KOPT-K1 (cell line): ENCODE measurements around the gene DNAJC6.

Source experiments
- H3K27ac ChIP-seq: fragments of 200-600 bp; sonication (generic); 2 replicates; pipeline ENCODE4 v1.5.1; 2016; ENCODE audit warnings: antibody characterized with exemption, mild to moderate bottlenecking, low read depth, low read length; ENCODE audit not compliant: poor library complexity, severe bottlenecking
- H3K36me3 ChIP-seq: fragments of 200-600 bp; sonication (generic); 2 replicates; pipeline ENCODE4 v1.5.1; 2017; ENCODE audit warnings: antibody characterized with exemption, mild to moderate bottlenecking, low read length, moderate library complexity; ENCODE audit not compliant: insufficient read depth
- H3K9me3 ChIP-seq: fragments of 200-600 bp; sonication (generic); 2 replicates; pipeline ENCODE4 v1.5.1; 2017; ENCODE audit warnings: antibody characterized with exemption, low read length, mild to moderate bottlenecking; ENCODE audit not compliant: insufficient read depth, poor library complexity, severe bottlenecking

The DNAJC6 gene

GRCh38 chr1:65419681-65420589 is 110.6 kb downstream of the DNAJC6 start:
- H3K27ac ChIP-seq: peak overlapping the region; percentile 68
- no peaks in the 10 kb centered on the region for H3K9me3 ChIP-seq
- H3K36me3 ChIP-seq: no peaks in the 10 kb centered on the region

GRCh38 chr1:65420590-65421350 is 111.4 kb downstream of the DNAJC6 start, which contains the start of the genes LEPR and LEPROT:
Gene LEPR, plus strand, starts transcription at chr1:65420668. Its CDS starts 144,898 bp downstream, at chr1:65565566.
Gene LEPROT, plus strand, starts transcription at chr1:65420668. Its CDS starts 57 bp downstream, at chr1:65420725.
- Histone ChIP-seq H3K27ac (peak within 1 kb of the TSS; percentile 68), H3K9me3 (no peaks in the 10 kb centered on the region), H3K36me3 (peaks cover 5% of the 10 kb centered on the region)

GRCh38 chr1:65421351-65422025 is 112.1 kb downstream of the DNAJC6 start:
- Histone ChIP-seq H3K27ac (peak overlapping the region; percentile 68), H3K36me3 (peaks cover 12% of the 10 kb centered on the region), H3K9me3 (no peaks in the 10 kb centered on the region)

- Histone ChIP-seq H3K27ac (no peak overlapping the region), H3K9me3 (no peaks in the 10 kb centered on the region), H3K36me3 (peaks cover 18% of the 10 kb centered on the region)
Observed at GRCh38 chr1:65422241-65423203, 113.2 kb downstream of the DNAJC6 start.

GRCh38 chr1:65423884-65424572 is 114.7 kb downstream of the DNAJC6 start:
- peaks cover 23% of the 10 kb centered on the region for H3K36me3 ChIP-seq
- H3K9me3 ChIP-seq: no peaks in the 10 kb centered on the region
- H3K27ac ChIP-seq: no peak overlapping the region

- peaks cover 23% of the 10 kb centered on the region for H3K36me3 ChIP-seq
- no peaks in the 10 kb centered on the region for H3K9me3 ChIP-seq
- no peak overlapping the region for H3K27ac ChIP-seq
Observed at GRCh38 chr1:65424573-65424889, 115.2 kb downstream of the DNAJC6 start.

GRCh38 chr1:65425006-65425405 is 115.7 kb downstream of the DNAJC6 start:
- Histone ChIP-seq H3K9me3 (no peaks in the 10 kb centered on the region), H3K36me3 (peaks cover 26% of the 10 kb centered on the region), H3K27ac (no peak overlapping the region)

- Histone ChIP-seq H3K9me3 (no peaks in the 10 kb centered on the region), H3K27ac (no peak overlapping the region), H3K36me3 (peaks cover 30% of the 10 kb centered on the region)
Observed at GRCh38 chr1:65425697-65426096, 116.4 kb downstream of the DNAJC6 start.

GRCh38 chr1:65429078-65429477 is 119.7 kb downstream of the DNAJC6 start:
- Histone ChIP-seq H3K27ac (no peak overlapping the region), H3K36me3 (peaks cover 30% of the 10 kb centered on the region), H3K9me3 (no peaks in the 10 kb centered on the region)

- H3K9me3 ChIP-seq: no peaks in the 10 kb centered on the region
- H3K36me3 ChIP-seq: peaks cover 30% of the 10 kb centered on the region
- no peak overlapping the region for H3K27ac ChIP-seq
Observed at GRCh38 chr1:65429806-65430205, 120.5 kb downstream of the DNAJC6 start.

GRCh38 chr1:65431111-65431705 is 121.9 kb downstream of the DNAJC6 start:
- Histone ChIP-seq H3K36me3 (peaks cover 21% of the 10 kb centered on the region), H3K27ac (no peak overlapping the region), H3K9me3 (no peaks in the 10 kb centered on the region)

- no peaks in the 10 kb centered on the region for H3K9me3 ChIP-seq
- H3K36me3 ChIP-seq: peaks cover 12% of the 10 kb centered on the region; the same call in 1 of the 2 replicates
- H3K27ac ChIP-seq: no peak overlapping the region
Observed at GRCh38 chr1:65432918-65433317, 123.6 kb downstream of the DNAJC6 start.

- Histone ChIP-seq H3K9me3 (no peaks in the 10 kb centered on the region), H3K36me3 (peaks cover 8% of the 10 kb centered on the region; the same call in 1 of the 2 replicates), H3K27ac (no peak overlapping the region)
Observed at GRCh38 chr1:65434255-65434654, 124.9 kb downstream of the DNAJC6 start.
